GM21423 (cell line): Measurements from ENCODE around the gene ALDH1L2.
"Not testable (repeated sequence)": the region's sequence is repeated elsewhere in the genome, so short reads cannot be mapped to it uniquely, and the experiment has no call there.

Experiments
- ATAC-seq: cut with Tn5 transposase; IDR thresholded peaks from one replicate; pipeline ENCODE4 v1.9.1; 2021; ENCODE audit warnings: mild to moderate bottlenecking, moderate library complexity; ENCODE audit not compliant: unreplicated experiment

The ALDH1L2 gene

GRCh38 chr12:104986022-104986941 lies 98.0 kb downstream of the ALDH1L2 start, which contains the start of gene NOPCHAP1:
Gene NOPCHAP1, plus strand, starts transcription at chr12:104986316. Its CDS starts 37 bp downstream, at chr12:104986353.
- peak; percentile 95 for ATAC-seq

GRCh38 chr12:104985206-104985605 lies 99.1 kb downstream of the ALDH1L2 start:
- no peak for ATAC-seq

GRCh38 chr12:104977688-104978087 lies 106.6 kb downstream of the ALDH1L2 start:
- not testable (repeated sequence) for ATAC-seq

GRCh38 chr12:104976703-104977102 lies 107.6 kb downstream of the ALDH1L2 start:
- ATAC-seq: no peak

GRCh38 chr12:104975587-104976343 lies 108.5 kb downstream of the ALDH1L2 start:
- no peak for ATAC-seq

GRCh38 chr12:104974626-104975290 lies 109.5 kb downstream of the ALDH1L2 start:
- ATAC-seq: peak; percentile 98

- ATAC-seq: no peak
These were observed 111.0 kb downstream of the ALDH1L2 start for GRCh38 chr12:104973250-104973649.

GRCh38 chr12:104971306-104971705 lies 113.0 kb downstream of the ALDH1L2 start:
- no peak for ATAC-seq
